A549 (cell line): ENCODE data around the gene RPN2. TPM values are rescaled to one million over a fixed set of nuclear protein-coding genes. Genes with fewer than 3 reads are reported as not detected.

Experiments used
- ATAC-seq, 2 experiments: fragments of 200-7000 bp in 1 of 2; fragments of >200 bp in 1 of 2; cut with Nextera tagmentation in 1 of 2; cut with Tn5 transposase in 1 of 2; 3 replicates each; pipeline versions ENCODE4 v1.8.0 to v1.9.1; 2018 to 2020; ENCODE audit warnings: mild to moderate bottlenecking in 1 of 2, moderate library complexity in 1 of 2
- CTCF ChIA-PET: fragments of 300-600 bp; sonication (Branson Sonifier 250); formaldehyde crosslinking; extraction: SDS; loops from one replicate; lab custom pipeline; 2021; ENCODE audit warnings: antibody characterized with exemption, inconsistent platforms; lab: Yijun Ruan, JAX
- POLR2A ChIA-PET: fragments of 350-600 bp; formaldehyde crosslinking; extraction: SDS; loops from one replicate; lab custom pipeline; 2021; ENCODE audit warnings: antibody characterized with exemption, inconsistent platforms; lab: Yijun Ruan, JAX
- DNase-seq, 2 experiments: peaks; one replicate each; pipeline versions ENCODE4 v3.0.0 to v3.0.0-alpha.2; 2011 to 2016; ENCODE audit warnings: low read depth in 1 of 2, low spot score in 1 of 2
- FAIRE-seq: peaks from 2 replicates; lab custom pipeline; 2011; peaks lifted over from hg19 to GRCh38; lab: Jason Lieb, UNC
- H3K27ac ChIP-seq, 2 experiments: fragments of >200 bp; sonication (Bioruptor Twin); formaldehyde crosslinking; 3 replicates each; pipeline ENCODE4 v1.5.1; 2016 to 2017
- H3K4me1 ChIP-seq: fragments of >200 bp; sonication (Bioruptor Twin); formaldehyde crosslinking; 3 replicates; pipeline ENCODE4 v1.6.1; 2016
- H3K4me2 ChIP-seq: fragments of >200 bp; sonication (Bioruptor Twin); formaldehyde crosslinking; 3 replicates; pipeline ENCODE4 v1.6.1; 2016
- H3K4me3 ChIP-seq: fragments of >200 bp; sonication (Bioruptor Twin); formaldehyde crosslinking; 3 replicates; pipeline ENCODE4 v1.5.1; 2016
- H3K9me3 ChIP-seq: fragments of >200 bp; sonication (Bioruptor Twin); formaldehyde crosslinking; 3 replicates; pipeline ENCODE4 v1.6.1; 2016
- BHLHE40 ChIP-seq: IDR thresholded peaks from 2 replicates; pipeline ENCODE4 v1.6.1; 2012; ENCODE audit warnings: low read depth, low read length, inconsistent platforms
- CBX2 ChIP-seq: fragments of 200-600 bp; sonication (generic); IDR thresholded peaks from 2 replicates; pipeline ENCODE4 v1.6.1; 2016; ENCODE audit warnings: low read depth, mild to moderate bottlenecking, borderline replicate concordance
- CBX8 ChIP-seq: fragments of 200-600 bp; sonication (generic); IDR thresholded peaks from 2 replicates; pipeline ENCODE4 v1.6.1; 2016
- EHMT2 ChIP-seq: fragments of 200-600 bp; sonication (generic); IDR thresholded peaks from 2 replicates; pipeline ENCODE4 v1.6.1; 2016; ENCODE audit warnings: antibody characterized with exemption, low read depth, mild to moderate bottlenecking, moderate library complexity
- EP300 ChIP-seq, 2 experiments: fragments of >200 bp; sonication (Bioruptor Twin); formaldehyde crosslinking; IDR thresholded peaks; 2 replicates in 1 of 2; 3 replicates in 1 of 2; pipeline ENCODE4 v1.6.1; 2016 to 2017
- FOSB ChIP-seq: fragments of 250-450 bp; sonication (Bioruptor Pico); IDR thresholded peaks from 2 replicates; pipeline ENCODE4 v1.5.0; 2020; ENCODE audit warnings: mild to moderate bottlenecking, moderate library complexity
- FOSL2 ChIP-seq, 2 experiments: fragments of 450-650 bp in 1 of 2; fragments of >200 bp in 1 of 2; sonication (Bioruptor Twin) in 1 of 2; formaldehyde crosslinking; IDR thresholded peaks; 2 replicates each; pipeline versions ENCODE4 v1.5.0 to v1.6.1; 2016 to 2020; ENCODE audit warnings: mild to moderate bottlenecking in 1 of 2, moderate library complexity in 1 of 2
- GATA3 ChIP-seq: IDR thresholded peaks from 2 replicates; pipeline ENCODE4 v1.6.1; 2012; ENCODE audit warnings: borderline replicate concordance
- HDAC2 ChIP-seq: fragments of 200-600 bp; sonication (generic); IDR thresholded peaks from 2 replicates; pipeline ENCODE4 v1.6.1; 2016
- HES2 ChIP-seq: fragments of >200 bp; sonication (Bioruptor Twin); formaldehyde crosslinking; IDR thresholded peaks from 2 replicates; pipeline ENCODE4 v1.6.1; 2016
- JUNB ChIP-seq: fragments of >200 bp; sonication (Bioruptor Twin); formaldehyde crosslinking; IDR thresholded peaks from 2 replicates; pipeline ENCODE4 v1.6.1; 2016
- KDM5A ChIP-seq: fragments of 200-600 bp; sonication (generic); IDR thresholded peaks from 2 replicates; pipeline ENCODE4 v1.6.1; 2016; ENCODE audit warnings: antibody characterized with exemption, mild to moderate bottlenecking
- MAZ ChIP-seq: fragments of 150-350 bp; IDR thresholded peaks from 2 replicates; pipeline ENCODE4 v1.6.1; 2014; ENCODE audit warnings: antibody characterized with exemption, low read depth, low read length, borderline replicate concordance
- MYC ChIP-seq: IDR thresholded peaks from 2 replicates; pipeline ENCODE4 v1.6.1; 2012; ENCODE audit warnings: mild to moderate bottlenecking, inconsistent platforms, low read length, improper control_type of control experiment, borderline replicate concordance
- NPAS2 ChIP-seq: fragments of 250-450 bp; sonication (Bioruptor Pico); IDR thresholded peaks from 2 replicates; pipeline ENCODE4 v1.8.0; 2022; ENCODE audit warnings: mild to moderate bottlenecking, moderate library complexity, borderline replicate concordance
- NR3C1 ChIP-seq: fragments of >200 bp; sonication (Bioruptor Twin); formaldehyde crosslinking; IDR thresholded peaks from 3 replicates; pipeline ENCODE4 v1.6.1; 2017
- PHF8 ChIP-seq: fragments of 200-600 bp; sonication (generic); IDR thresholded peaks from 2 replicates; pipeline ENCODE4 v1.6.1; 2016; ENCODE audit warnings: low read depth, mild to moderate bottlenecking, antibody characterized with exemption, moderate library complexity, borderline replicate concordance
- REST ChIP-seq: fragments of 200-600 bp; sonication (generic); IDR thresholded peaks from 2 replicates; pipeline ENCODE4 v1.6.1; 2016; ENCODE audit warnings: antibody characterized with exemption, mild to moderate bottlenecking, moderate library complexity
- RNF2 ChIP-seq: fragments of 200-600 bp; sonication (generic); IDR thresholded peaks from 2 replicates; pipeline ENCODE4 v1.6.1; 2016; ENCODE audit warnings: low read depth, mild to moderate bottlenecking, antibody characterized with exemption, moderate library complexity, borderline replicate concordance
- SMC3 ChIP-seq: fragments of >200 bp; sonication (Bioruptor Twin); formaldehyde crosslinking; IDR thresholded peaks from 3 replicates; pipeline ENCODE4 v1.6.1; 2018; ENCODE audit warnings: inconsistent platforms
- TP53 ChIP-seq: fragments of 250-450 bp; sonication (Bioruptor Pico); IDR thresholded peaks from 2 replicates; pipeline ENCODE4 v1.5.0; 2021; ENCODE audit warnings: mild to moderate bottlenecking, moderate library complexity
- ZC3H11A ChIP-seq: fragments of 450-650 bp; IDR thresholded peaks from 2 replicates; pipeline ENCODE4 v1.6.1; 2014; ENCODE audit warnings: antibody characterized with exemption, mild to moderate bottlenecking
- ZSCAN20 ChIP-seq: fragments of 250-450 bp; sonication (Bioruptor Pico); IDR thresholded peaks from 2 replicates; pipeline ENCODE4 v1.8.0; 2022; ENCODE audit warnings: mild to moderate bottlenecking, moderate library complexity
- WGBS: methylation state at CpG from one replicate; pipeline ENCODE4 v1.1.6; 2017; ENCODE audit errors: missing lambda C conversion rate; 5-methylcytosine and 5-hydroxymethylcytosine counted together
- polyA plus RNA-seq, 4 experiments: library from polyadenylated mRNA; depleted of rRNA in 3 of 4; stranded (reverse); fragments of >200 nt; fragmentation: RNase III in 1 of 4; extraction: RNeasy Plus Mini Kit Qiagen cat#74134 plus additional on column Dnase treatment in 1 of 4; gene quantifications; 2 replicates in 3 of 4; 3 replicates in 1 of 4; pipeline ENCODE4 v1.2.3, GENCODE V29; 2011 to 2017

The RPN2 gene
- polyA plus RNA-seq, 2 of the 4 experiments (the other 2 are of a cell fraction): 282 to 391 TPM

GRCh38 chr20:37172836-37173235 lies 6.3 kb upstream of the RPN2 start:
- ChIA-PET CTCF (interaction anchor here (0.9 to 1.9 kb wide), 2 partner anchors 77 to 189 kb away, joined by 3 to 5 read pairs; partner anchors contain the start of gene RBL1), POLR2A (no interaction called here)
- Histone ChIP-seq H3K9me3 (no peaks in the 10 kb centered on the region), H3K4me1 (peaks cover 5% of the 10 kb centered on the region; the same call in 2 of the 3 replicates), H3K27ac (no peak overlapping the region), H3K4me3 (no peak overlapping the region), H3K4me2 (no peak overlapping the region)
- ATAC-seq (no peak), FAIRE-seq (no peak), DNase-seq (no peak)
- no peak for TF ChIP-seq JUNB
- no peak for TF ChIP-seq ZC3H11A
- TF ChIP-seq NR3C1: no peak
- TF ChIP-seq NPAS2 (CRISPR knock-in tag): no peak
- TF ChIP-seq SMC3: no peak
- no peak for TF ChIP-seq CBX2
- TF ChIP-seq FOSB (CRISPR knock-in tag): no peak
- no peak for TF ChIP-seq ZSCAN20
- no peak for TF ChIP-seq MAZ
- no peak for TF ChIP-seq TP53 (CRISPR knock-in tag)
- no peak for TF ChIP-seq EHMT2
- TF ChIP-seq MYC: no peak
- no peak for TF ChIP-seq HDAC2
- no peak for TF ChIP-seq BHLHE40
- TF ChIP-seq EP300 (IDR thresholded peaks at IDR 0.05): no peak
- no peak for TF ChIP-seq CBX8
- no peak for TF ChIP-seq PHF8
- TF ChIP-seq GATA3: no peak
- WGBS: 58% methylated on average over 4 of the region's 4 CpGs

- TF ChIP-seq TP53 (CRISPR knock-in tag) (no peak), FOSL2 (IDR thresholded peaks at IDR 0.05) (no peak), FOSL2 (CRISPR knock-in tag; IDR thresholded peaks at IDR 0.05) (peak; percentile 17; the same call in 1 of the 2 replicates), HES2 (no peak), FOSB (CRISPR knock-in tag) (no peak), REST (no peak), MAZ (no peak), KDM5A (no peak), RNF2 (no peak)
- TF ChIP-seq, all 56 proteins: peak for 1
- Histone ChIP-seq H3K9me3 (no peaks in the 10 kb centered on the region), H3K4me3 (peak overlapping the region; percentile 82), H3K27ac (peak overlapping the region; percentile 92 to 99), H3K4me1 (peaks cover 14% of the 10 kb centered on the region), H3K4me2 (peak overlapping the region; percentile 88)
- ATAC-seq: peak in 1 of 2 experiments; percentile 10; a peak in 2 of 6 replicates
- ChIA-PET POLR2A (interaction anchor here (0.5 to 2.1 kb wide), 4 partner anchors 16 to 84 kb away, joined by 3 to 9 read pairs (median 8); partner anchors contain the start of gene RBL1), CTCF (interaction anchor here (0.8 to 3.8 kb wide), 4 partner anchors 11 to 170 kb away, joined by 3 to 32 read pairs (median 20); no protein-coding TSS in a partner anchor)
- FAIRE-seq: no peak
- peak in 1 of 2 experiments; percentile 28 for DNase-seq
- 8% methylated on average over 14 of the region's 15 CpGs for WGBS
Measured at GRCh38 chr20:37179683-37180524, 774 bp downstream of the RPN2 start.
